ENCODE results near the gene CD27.

The CD27 gene

GRCh38 chr12:6407236-6407954 is 37.4 kb upstream of the CD27 start (continued):
- peak; percentile 96 for TF ChIP-seq ZNF518A (tag by site-specific recombination; conservative IDR thresholded peaks at IDR 0.05; ENCODE audit: low read depth)
- no peak for TF ChIP-seq PRDM2 (tag by site-specific recombination; IDR thresholded peaks at IDR 0.05; ENCODE audit: borderline replicate concordance)
- no peak for TF ChIP-seq ZNF624 (tag by site-specific recombination; IDR thresholded peaks at IDR 0.05)
- TF ChIP-seq ZBTB20 (tag by site-specific recombination; IDR thresholded peaks at IDR 0.05): no peak
- TF ChIP-seq ZNF140 (tag by site-specific recombination; IDR thresholded peaks at IDR 0.05): peak; percentile 89; the same call in 1 of the 2 replicates
- TF ChIP-seq ZSCAN5A (tag by site-specific recombination; IDR thresholded peaks at IDR 0.05): no peak
- TF ChIP-seq KLF17 (tag by site-specific recombination; IDR thresholded peaks at IDR 0.05): no peak
- no peak for TF ChIP-seq ZSCAN30 (tag by site-specific recombination; IDR thresholded peaks at IDR 0.05)
- TF ChIP-seq ZNF513 (tag by site-specific recombination; IDR thresholded peaks at IDR 0.05): no peak
- TF ChIP-seq ZSCAN16 (tag by site-specific recombination; IDR thresholded peaks at IDR 0.05): no peak
- no peak for TF ChIP-seq ZNF48 (tag by site-specific recombination; IDR thresholded peaks at IDR 0.05)
- TF ChIP-seq ZNF701 (tag by site-specific recombination; IDR thresholded peaks at IDR 0.05): no peak
- TF ChIP-seq ZNF776 (tag by site-specific recombination; IDR thresholded peaks at IDR 0.05; ENCODE audit: borderline replicate concordance): no peak
- no peak for TF ChIP-seq ZNF24 (tag by site-specific recombination; IDR thresholded peaks at IDR 0.05)
- TF ChIP-seq ZNF416 (tag by site-specific recombination; IDR thresholded peaks at IDR 0.05): no peak
